Measurements from ENCODE around the gene KCNAB1. TPM values are rescaled to one million over a fixed set of nuclear protein-coding genes. Genes with fewer than 3 reads are reported as not detected.

The KCNAB1 gene
- total RNA-seq, 2 experiments from 2014 or later: not detected

DNA sequence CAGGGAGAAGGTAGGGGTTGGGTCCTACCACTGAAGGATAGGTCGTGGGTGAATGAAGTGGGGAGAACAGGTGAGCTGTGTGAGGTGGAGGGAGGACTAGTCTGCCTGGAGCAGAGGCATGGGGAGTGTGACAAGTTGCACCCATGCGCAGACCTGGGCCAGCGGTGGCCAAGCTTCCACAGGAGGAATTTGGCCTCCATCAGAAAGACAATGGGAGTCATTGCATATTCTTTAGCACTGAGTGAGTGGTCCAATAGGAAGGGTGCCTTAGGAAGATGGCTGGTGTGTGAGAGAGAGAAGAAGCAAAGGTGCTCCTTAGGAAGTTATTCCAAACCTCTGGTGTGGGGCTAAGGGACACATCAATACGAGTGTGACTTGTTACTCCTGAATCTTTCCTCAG, 191.1 kb downstream of the KCNAB1 start:
- BruUV-seq (replicated peaks): no TSS peak
- CTCF ChIA-PET (ENCODE audit: unreplicated experiment): no interaction called here
- POLR2A ChIA-PET: no interaction called here
- Histone ChIP-seq H3K9me2 (ENCODE audit: insufficient read depth, low read length) (no peaks in the 10 kb centered on the region), H3K27ac (ENCODE audit: low read depth, low read length, poor library complexity, severe bottlenecking) (no peak overlapping the region), H3K4me1 (ENCODE audit: insufficient read depth, low read length, poor library complexity, severe bottlenecking) (no peaks in the 10 kb centered on the region), H4K20me1 (ENCODE audit: insufficient read depth, low read length) (no peaks in the 10 kb centered on the region), H3K4me2 (ENCODE audit: low read length) (no peak overlapping the region), H3K9me3 (ENCODE audit: low read length) (no peaks in the 10 kb centered on the region), H3K79me2 (ENCODE audit: insufficient read depth, low read depth, low read length) (no peaks in the 10 kb centered on the region), H2AFZ (ENCODE audit: low read length) (no peak overlapping the region), H3K36me3 (ENCODE audit: insufficient read depth, low read length) (no peaks in the 10 kb centered on the region), H3K4me3 (ENCODE audit: low read depth, low read length, poor library complexity, severe bottlenecking) (no peak overlapping the region)
- DNase-seq (ENCODE audit: low spot score): no peak
- intact Hi-C loops (cut with micrococcal nuclease; ENCODE audit: unreplicated experiment): no loop called here
- TF ChIP-seq EZH2phosphoT487 (IDR thresholded peaks at IDR 0.05; ENCODE audit: borderline replicate concordance, low read depth, low read length): no peak

DNA sequence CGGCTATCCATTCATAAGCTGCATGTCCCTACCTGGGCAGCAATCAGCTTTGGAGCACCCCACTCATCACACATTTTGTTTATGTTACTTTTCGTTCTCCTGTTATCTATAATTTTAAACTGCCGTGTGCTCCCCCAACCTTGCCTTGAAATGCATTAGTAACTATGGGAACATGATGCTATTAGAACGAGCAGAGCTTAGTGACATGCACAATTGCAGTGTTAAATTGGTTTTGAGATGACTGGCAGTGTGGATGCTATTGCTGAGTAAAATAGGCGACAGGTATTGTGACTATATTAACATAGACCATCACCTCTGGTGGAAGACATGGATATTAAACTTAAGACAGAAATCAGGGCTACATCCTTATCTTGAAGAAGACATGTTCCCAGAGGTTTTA, 191.6 kb downstream of the KCNAB1 start:
- POLR2A ChIA-PET: no interaction called here
- H3K9me2 ChIP-seq (ENCODE audit: insufficient read depth, low read length): no peaks in the 10 kb centered on the region
- no peak overlapping the region for H2AFZ ChIP-seq (ENCODE audit: low read length)
- CTCF ChIA-PET (ENCODE audit: unreplicated experiment): no interaction called here
- intact Hi-C loops (cut with micrococcal nuclease; ENCODE audit: unreplicated experiment): no loop called here
- no TSS peak for BruUV-seq (replicated peaks)
- no peaks in the 10 kb centered on the region for H3K4me1 ChIP-seq (ENCODE audit: insufficient read depth, low read length, poor library complexity, severe bottlenecking)
- no peaks in the 10 kb centered on the region for H3K9me3 ChIP-seq (ENCODE audit: low read length)
- H3K4me2 ChIP-seq (ENCODE audit: low read length): no peak overlapping the region
- H3K79me2 ChIP-seq (ENCODE audit: insufficient read depth, low read depth, low read length): no peaks in the 10 kb centered on the region
- DNase-seq (ENCODE audit: low spot score): no peak
- no peaks in the 10 kb centered on the region for H4K20me1 ChIP-seq (ENCODE audit: insufficient read depth, low read length)
- no peak overlapping the region for H3K4me3 ChIP-seq (ENCODE audit: low read depth, low read length, poor library complexity, severe bottlenecking)
- TF ChIP-seq, protein P1, sequence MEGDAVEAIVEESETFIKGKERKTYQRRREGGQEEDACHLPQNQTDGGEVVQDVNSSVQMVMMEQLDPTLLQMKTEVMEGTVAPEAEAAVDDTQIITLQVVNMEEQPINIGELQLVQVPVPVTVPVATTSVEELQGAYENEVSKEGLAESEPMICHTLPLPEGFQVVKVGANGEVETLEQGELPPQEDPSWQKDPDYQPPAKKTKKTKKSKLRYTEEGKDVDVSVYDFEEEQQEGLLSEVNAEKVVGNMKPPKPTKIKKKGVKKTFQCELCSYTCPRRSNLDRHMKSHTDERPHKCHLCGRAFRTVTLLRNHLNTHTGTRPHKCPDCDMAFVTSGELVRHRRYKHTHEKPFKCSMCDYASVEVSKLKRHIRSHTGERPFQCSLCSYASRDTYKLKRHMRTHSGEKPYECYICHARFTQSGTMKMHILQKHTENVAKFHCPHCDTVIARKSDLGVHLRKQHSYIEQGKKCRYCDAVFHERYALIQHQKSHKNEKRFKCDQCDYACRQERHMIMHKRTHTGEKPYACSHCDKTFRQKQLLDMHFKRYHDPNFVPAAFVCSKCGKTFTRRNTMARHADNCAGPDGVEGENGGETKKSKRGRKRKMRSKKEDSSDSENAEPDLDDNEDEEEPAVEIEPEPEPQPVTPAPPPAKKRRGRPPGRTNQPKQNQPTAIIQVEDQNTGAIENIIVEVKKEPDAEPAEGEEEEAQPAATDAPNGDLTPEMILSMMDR (conservative IDR thresholded peaks at IDR 0.05; ENCODE audit: low read length): no peak
- no peak for TF ChIP-seq EZH2phosphoT487 (IDR thresholded peaks at IDR 0.05; ENCODE audit: borderline replicate concordance, low read depth, low read length)
- no peak overlapping the region for H3K27ac ChIP-seq (ENCODE audit: low read depth, low read length, poor library complexity, severe bottlenecking)
- H3K36me3 ChIP-seq (ENCODE audit: insufficient read depth, low read length): no peaks in the 10 kb centered on the region

DNA sequence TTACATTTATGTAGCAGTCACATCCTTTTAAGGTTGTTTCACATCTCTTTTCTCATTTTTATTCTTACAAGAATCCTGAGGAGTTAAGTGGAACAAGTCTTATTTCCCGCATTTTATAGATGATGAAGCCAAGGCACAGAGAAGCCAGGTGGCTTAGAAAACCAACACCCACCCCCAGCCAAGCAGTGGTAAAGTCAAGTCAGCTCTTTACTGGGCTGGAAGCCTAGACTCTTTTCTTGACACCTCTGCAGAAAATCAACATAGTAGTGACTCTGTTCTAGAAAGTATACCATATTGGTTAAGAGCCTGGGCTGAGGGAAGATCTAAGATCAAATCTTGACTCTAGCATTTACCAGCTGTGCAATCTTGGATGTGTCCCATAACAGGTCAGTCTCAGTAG, 195.7 kb downstream of the KCNAB1 start:
- Histone ChIP-seq H3K4me2 (ENCODE audit: low read length) (no peak overlapping the region), H3K4me1 (ENCODE audit: insufficient read depth, low read length, poor library complexity, severe bottlenecking) (no peaks in the 10 kb centered on the region), H2AFZ (ENCODE audit: low read length) (no peak overlapping the region), H3K9me3 (ENCODE audit: low read length) (no peaks in the 10 kb centered on the region), H3K4me3 (ENCODE audit: low read depth, low read length, poor library complexity, severe bottlenecking) (no peak overlapping the region), H3K36me3 (ENCODE audit: insufficient read depth, low read length) (no peaks in the 10 kb centered on the region), H3K27ac (ENCODE audit: low read depth, low read length, poor library complexity, severe bottlenecking) (no peak overlapping the region), H3K9me2 (ENCODE audit: insufficient read depth, low read length) (no peaks in the 10 kb centered on the region), H4K20me1 (ENCODE audit: insufficient read depth, low read length) (no peaks in the 10 kb centered on the region), H3K79me2 (ENCODE audit: insufficient read depth, low read depth, low read length) (no peaks in the 10 kb centered on the region)
- TF ChIP-seq, protein P1 (conservative IDR thresholded peaks at IDR 0.05; ENCODE audit: low read length): no peak
- TF ChIP-seq EZH2phosphoT487 (IDR thresholded peaks at IDR 0.05; ENCODE audit: borderline replicate concordance, low read depth, low read length): no peak
- ChIA-PET CTCF (ENCODE audit: unreplicated experiment) (no interaction called here), POLR2A (interaction anchor here (0.6 kb wide), 1 partner anchor 548 kb away, joined by 3 read pairs; no protein-coding TSS in a partner anchor)
- no peak for DNase-seq (ENCODE audit: low spot score)
- BruUV-seq (replicated peaks): no TSS peak
- intact Hi-C loops (cut with micrococcal nuclease; ENCODE audit: unreplicated experiment): no loop called here

All from OCI-LY7 (cell line).